GM19351 (cell line): ENCODE data around the gene CHAC1.

ENCODE experiments used
- ATAC-seq: cut with Tn5 transposase; IDR thresholded peaks from one replicate; pipeline ENCODE4 v1.9.1; 2021; ENCODE audit warnings: mild to moderate bottlenecking, moderate library complexity; ENCODE audit not compliant: unreplicated experiment

Gene CHAC1

GRCh38 chr15:40952901-40953712 is at the start of gene CHAC1:
CHAC1 (plus strand) TSS chr15:40953471; CDS start chr15:40953584, 113 bp downstream.
- peak; percentile 95 for ATAC-seq

GRCh38 chr15:40904552-40905201 is 48.6 kb upstream of the CHAC1 start:
- ATAC-seq = no peak

GRCh38 chr15:40906091-40906990 is 46.9 kb upstream of the CHAC1 start:
- ATAC-seq = peak; percentile 77

GRCh38 chr15:40906991-40907802 is 46.1 kb upstream of the CHAC1 start:
- ATAC-seq = no peak

- no peak for ATAC-seq
Measured at GRCh38 chr15:40908095-40908494, 45.2 kb upstream of the CHAC1 start.

- no peak for ATAC-seq
Measured at GRCh38 chr15:40909662-40910630, 43.3 kb upstream of the CHAC1 start.

- ATAC-seq = no peak
Measured at GRCh38 chr15:40911141-40911540, 42.1 kb upstream of the CHAC1 start.

- ATAC-seq = no peak
Measured at GRCh38 chr15:40911693-40912092, 41.6 kb upstream of the CHAC1 start.

- no peak for ATAC-seq
Measured at GRCh38 chr15:40912478-40912877, 40.8 kb upstream of the CHAC1 start.

- ATAC-seq = no peak
Measured at GRCh38 chr15:40914013-40914412, 39.3 kb upstream of the CHAC1 start.

GRCh38 chr15:40914486-40914885 is 38.8 kb upstream of the CHAC1 start:
- ATAC-seq = no peak

- no peak for ATAC-seq
Measured at GRCh38 chr15:40915116-40915661, 38.1 kb upstream of the CHAC1 start.

GRCh38 chr15:40915679-40916078 is 37.6 kb upstream of the CHAC1 start:
- ATAC-seq = no peak

- no peak for ATAC-seq
Measured at GRCh38 chr15:40917585-40917984, 35.7 kb upstream of the CHAC1 start.

GRCh38 chr15:40918146-40918798 is 35.0 kb upstream of the CHAC1 start:
- ATAC-seq = no peak

GRCh38 chr15:40918799-40919392 is 34.4 kb upstream of the CHAC1 start:
- ATAC-seq = no peak

- ATAC-seq = no peak
Measured at GRCh38 chr15:40921949-40922607, 31.2 kb upstream of the CHAC1 start.

- no peak for ATAC-seq
Measured at GRCh38 chr15:40922608-40923005, 30.7 kb upstream of the CHAC1 start.
